ENCODE data around the gene EIF3CL. TPM values are rescaled to one million over a fixed set of nuclear protein-coding genes. Genes with fewer than 3 reads are reported as not detected.
"Not testable (repeated sequence)": the region's sequence is repeated elsewhere in the genome, so short reads cannot be mapped to it uniquely, and the experiment has no call there.

Gene EIF3CL
- total and polyA plus RNA-seq, 2 of the 8 experiments (the other 6 are each of a cell fraction or from before 2014, with no cell fraction given) = 210 TPM; not detected in 1

- H3K23me2 ChIP-seq (ENCODE audit: low read depth, low read length); H3K56ac ChIP-seq (replicated peaks; ENCODE audit: insufficient read length, low read depth, low read length); H3K4me2 ChIP-seq (ENCODE audit: insufficient read depth in 1 of 2, low read depth in 2 of 2, low read length in 2 of 2); H2BK15ac ChIP-seq (ENCODE audit: low read length); H4K91ac ChIP-seq (replicated peaks; ENCODE audit: insufficient read length, low read length); H3K14ac ChIP-seq (ENCODE audit: insufficient read length); POLR2A ChIA-PET (ENCODE audit: partially characterized antibody); H3K4ac ChIP-seq (replicated peaks; ENCODE audit: insufficient read length, low read depth, low read length); H3K4me1 ChIP-seq (replicated peaks in 1 of 4; ENCODE audit: control insufficient read depth in 3 of 4, insufficient read depth in 4 of 4, low read length in 3 of 4); H3K27me3 ChIP-seq (replicated peaks in 1 of 4; ENCODE audit: control insufficient read depth in 3 of 4, extremely low read depth in 1 of 4, insufficient read depth in 3 of 4, low read length in 3 of 4); H2BK12ac ChIP-seq (ENCODE audit: low read depth, low read length); CTCF ChIA-PET (ENCODE audit: partially characterized antibody); H2AK5ac ChIP-seq (ENCODE audit: low read depth, low read length); H4K8ac ChIP-seq (ENCODE audit: extremely low read depth, insufficient read depth, low read length); H3K79me2 ChIP-seq (ENCODE audit: control insufficient read depth in 1 of 2, insufficient read depth in 2 of 2, low read length in 2 of 2); H3K36me3 ChIP-seq (ENCODE audit: control insufficient read depth in 2 of 4, insufficient read depth in 4 of 4, low read length in 3 of 4); H3K9ac ChIP-seq (replicated peaks in 1 of 4; ENCODE audit: extremely low read depth in 1 of 4, low read depth in 3 of 4, low read length in 3 of 4); H3K27ac ChIP-seq (ENCODE audit: low read depth, low read length); H4K5ac ChIP-seq (ENCODE audit: insufficient read length, low read depth, low read length); H2BK120ac ChIP-seq (replicated peaks; ENCODE audit: low read depth, low read length); H2BK20ac ChIP-seq (ENCODE audit: low read length); H3K23ac ChIP-seq (ENCODE audit: insufficient read length); H3K9me3 ChIP-seq (ENCODE audit: insufficient read depth in 2 of 2, low read depth in 1 of 2, low read length in 1 of 2); H4K20me1 ChIP-seq (replicated peaks in 1 of 2; ENCODE audit: control insufficient read depth in 1 of 2, insufficient read depth in 2 of 2, low read length in 2 of 2); H2AFZ ChIP-seq (ENCODE audit: low read length); H3K4me3 ChIP-seq (ENCODE audit: extremely low read depth in 1 of 4, insufficient read depth in 2 of 4, low read depth in 3 of 4, low read length in 4 of 4); H2BK5ac ChIP-seq (ENCODE audit: low read depth, low read length); H3K79me1 ChIP-seq (ENCODE audit: low read depth, low read length); FAIRE-seq; H3K18ac ChIP-seq (ENCODE audit: extremely low read depth, low read length); DNase-seq (ENCODE audit: low read depth in 1 of 2, low spot score in 2 of 2): not testable (repeated sequence)
- 97% methylated on average over 3 of the region's 6 CpGs; no CpG with 5 or more reads in 1 of the 2 experiments for WGBS, 2 experiments (ENCODE audit: extremely low coverage in 1 of 2, insufficient coverage in 1 of 2, insufficient read length in 1 of 2, insufficient replicate concordance in 2 of 2, low coverage in 1 of 2, low lambda C conversion rate in 2 of 2, missing lambda C conversion rate in 1 of 2)
Measured at GRCh38 chr16:28443943-28444342, 40.3 kb upstream of the EIF3CL start.

GRCh38 chr16:28438899-28439298, 35.3 kb upstream of the EIF3CL start:
- H3K23me2 ChIP-seq (ENCODE audit: low read depth, low read length); H4K8ac ChIP-seq (ENCODE audit: extremely low read depth, insufficient read depth, low read length); H3K36me3 ChIP-seq (ENCODE audit: control insufficient read depth in 2 of 4, insufficient read depth in 4 of 4, low read length in 3 of 4); H2BK15ac ChIP-seq (ENCODE audit: low read length); H3K56ac ChIP-seq (replicated peaks; ENCODE audit: insufficient read length, low read depth, low read length); H3K4me3 ChIP-seq (ENCODE audit: extremely low read depth in 1 of 4, insufficient read depth in 2 of 4, low read depth in 3 of 4, low read length in 4 of 4); H2AK5ac ChIP-seq (ENCODE audit: low read depth, low read length); H2BK120ac ChIP-seq (replicated peaks; ENCODE audit: low read depth, low read length); H3K9ac ChIP-seq (replicated peaks in 1 of 4; ENCODE audit: extremely low read depth in 1 of 4, low read depth in 3 of 4, low read length in 3 of 4); DNase-seq (ENCODE audit: low read depth in 1 of 2, low spot score in 2 of 2); H4K5ac ChIP-seq (ENCODE audit: insufficient read length, low read depth, low read length); H3K79me2 ChIP-seq (ENCODE audit: control insufficient read depth in 1 of 2, insufficient read depth in 2 of 2, low read length in 2 of 2); H4K91ac ChIP-seq (replicated peaks; ENCODE audit: insufficient read length, low read length); H3K27ac ChIP-seq (ENCODE audit: low read depth, low read length); H3K4me2 ChIP-seq (ENCODE audit: insufficient read depth in 1 of 2, low read depth in 2 of 2, low read length in 2 of 2); H2AFZ ChIP-seq (ENCODE audit: low read length); H3K79me1 ChIP-seq (ENCODE audit: low read depth, low read length); H3K27me3 ChIP-seq (replicated peaks in 1 of 4; ENCODE audit: control insufficient read depth in 3 of 4, extremely low read depth in 1 of 4, insufficient read depth in 3 of 4, low read length in 3 of 4); H2BK5ac ChIP-seq (ENCODE audit: low read depth, low read length); H3K23ac ChIP-seq (ENCODE audit: insufficient read length); H3K9me3 ChIP-seq (ENCODE audit: insufficient read depth in 2 of 2, low read depth in 1 of 2, low read length in 1 of 2); H2BK12ac ChIP-seq (ENCODE audit: low read depth, low read length); H3K4me1 ChIP-seq (replicated peaks in 1 of 4; ENCODE audit: control insufficient read depth in 3 of 4, insufficient read depth in 4 of 4, low read length in 3 of 4); CTCF ChIA-PET (ENCODE audit: partially characterized antibody); H4K20me1 ChIP-seq (replicated peaks in 1 of 2; ENCODE audit: control insufficient read depth in 1 of 2, insufficient read depth in 2 of 2, low read length in 2 of 2); POLR2A ChIA-PET (ENCODE audit: partially characterized antibody); H3K4ac ChIP-seq (replicated peaks; ENCODE audit: insufficient read length, low read depth, low read length); FAIRE-seq; H2BK20ac ChIP-seq (ENCODE audit: low read length); H3K18ac ChIP-seq (ENCODE audit: extremely low read depth, low read length); H3K14ac ChIP-seq (ENCODE audit: insufficient read length): not testable (repeated sequence)
- 100% methylated on average over 1 of the region's 6 CpGs; no CpG with 5 or more reads in 1 of the 2 experiments for WGBS, 2 experiments (ENCODE audit: extremely low coverage in 1 of 2, insufficient coverage in 1 of 2, insufficient read length in 1 of 2, insufficient replicate concordance in 2 of 2, low coverage in 1 of 2, low lambda C conversion rate in 2 of 2, missing lambda C conversion rate in 1 of 2)
